Measurements from ENCODE around the gene SMIM35.

Gene SMIM35

DNA sequence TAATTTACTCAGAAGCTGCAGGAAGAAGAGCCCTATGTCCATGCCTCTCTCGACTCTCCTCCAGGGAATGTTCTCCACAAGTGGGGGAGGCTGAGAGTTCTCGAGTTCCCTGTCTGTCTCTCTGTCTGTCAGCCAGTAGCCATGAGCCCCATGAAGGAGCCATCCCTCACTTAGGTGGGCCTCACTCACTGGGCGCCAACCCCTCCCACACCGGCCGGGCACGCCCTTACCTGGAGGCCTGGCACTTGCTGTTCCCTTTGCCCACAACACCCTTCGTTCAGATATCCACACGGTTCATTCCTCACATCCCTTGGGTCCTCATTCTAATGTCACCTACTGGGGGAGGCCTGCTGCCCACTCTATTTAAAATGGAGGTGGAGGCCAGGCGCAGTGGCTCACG is 114.7 kb downstream of the SMIM35 start:
- TF ChIP-seq, protein P1, sequence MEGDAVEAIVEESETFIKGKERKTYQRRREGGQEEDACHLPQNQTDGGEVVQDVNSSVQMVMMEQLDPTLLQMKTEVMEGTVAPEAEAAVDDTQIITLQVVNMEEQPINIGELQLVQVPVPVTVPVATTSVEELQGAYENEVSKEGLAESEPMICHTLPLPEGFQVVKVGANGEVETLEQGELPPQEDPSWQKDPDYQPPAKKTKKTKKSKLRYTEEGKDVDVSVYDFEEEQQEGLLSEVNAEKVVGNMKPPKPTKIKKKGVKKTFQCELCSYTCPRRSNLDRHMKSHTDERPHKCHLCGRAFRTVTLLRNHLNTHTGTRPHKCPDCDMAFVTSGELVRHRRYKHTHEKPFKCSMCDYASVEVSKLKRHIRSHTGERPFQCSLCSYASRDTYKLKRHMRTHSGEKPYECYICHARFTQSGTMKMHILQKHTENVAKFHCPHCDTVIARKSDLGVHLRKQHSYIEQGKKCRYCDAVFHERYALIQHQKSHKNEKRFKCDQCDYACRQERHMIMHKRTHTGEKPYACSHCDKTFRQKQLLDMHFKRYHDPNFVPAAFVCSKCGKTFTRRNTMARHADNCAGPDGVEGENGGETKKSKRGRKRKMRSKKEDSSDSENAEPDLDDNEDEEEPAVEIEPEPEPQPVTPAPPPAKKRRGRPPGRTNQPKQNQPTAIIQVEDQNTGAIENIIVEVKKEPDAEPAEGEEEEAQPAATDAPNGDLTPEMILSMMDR (IDR thresholded peaks at IDR 0.05; ENCODE audit: low read length) = no peak
- TF ChIP-seq EZH2 (IDR thresholded peaks at IDR 0.05; ENCODE audit: borderline replicate concordance, low read length) = no peak
- Histone ChIP-seq H3K9me2 (ENCODE audit: low read depth, low read length) (no peaks in the 10 kb centered on the region), H3K36me3 (ENCODE audit: insufficient read depth, low read length) (no peaks in the 10 kb centered on the region), H3K9ac (ENCODE audit: low read length) (no peak overlapping the region), H3K4me2 (ENCODE audit: low read length) (no peak overlapping the region), H3F3A (ENCODE audit: insufficient read depth, low read length) (no peaks in the 10 kb centered on the region), H3K79me2 (ENCODE audit: insufficient read depth, low read length) (no peaks in the 10 kb centered on the region), H3K27me3 (ENCODE audit: insufficient read depth, low read length) (no peaks in the 10 kb centered on the region), H3K4me3 (ENCODE audit: low read depth, low read length, poor library complexity, severe bottlenecking) (no peak overlapping the region), H3K9me3 (ENCODE audit: low read length) (no peaks in the 10 kb centered on the region), H3K27ac (ENCODE audit: low read depth, low read length, poor library complexity, severe bottlenecking) (no peak overlapping the region), H4K20me1 (ENCODE audit: insufficient read depth, low read length) (no peaks in the 10 kb centered on the region), H2AFZ (ENCODE audit: low read length) (no peak overlapping the region), H3K4me1 (ENCODE audit: insufficient read depth, low read length, severe bottlenecking) (no peaks in the 10 kb centered on the region)

GRCh38 chr11:117970400-117971024 is 116.3 kb downstream of the SMIM35 start:
- Histone ChIP-seq H3K27me3 (ENCODE audit: insufficient read depth, low read length) (no peaks in the 10 kb centered on the region), H2AFZ (ENCODE audit: low read length) (no peak overlapping the region), H3K4me2 (ENCODE audit: low read length) (no peak overlapping the region), H3K9ac (ENCODE audit: low read length) (no peak overlapping the region), H3K4me1 (ENCODE audit: insufficient read depth, low read length, severe bottlenecking) (no peaks in the 10 kb centered on the region), H3K36me3 (ENCODE audit: insufficient read depth, low read length) (no peaks in the 10 kb centered on the region), H3F3A (ENCODE audit: insufficient read depth, low read length) (no peaks in the 10 kb centered on the region), H3K4me3 (ENCODE audit: low read depth, low read length, poor library complexity, severe bottlenecking) (no peak overlapping the region), H3K9me3 (ENCODE audit: low read length) (no peaks in the 10 kb centered on the region), H3K27ac (ENCODE audit: low read depth, low read length, poor library complexity, severe bottlenecking) (no peak overlapping the region), H4K20me1 (ENCODE audit: insufficient read depth, low read length) (no peaks in the 10 kb centered on the region), H3K79me2 (ENCODE audit: insufficient read depth, low read length) (no peaks in the 10 kb centered on the region), H3K9me2 (ENCODE audit: low read depth, low read length) (no peaks in the 10 kb centered on the region)
- TF ChIP-seq, protein P1 (IDR thresholded peaks at IDR 0.05; ENCODE audit: low read length) = no peak
- no peak for TF ChIP-seq EZH2 (IDR thresholded peaks at IDR 0.05; ENCODE audit: borderline replicate concordance, low read length)

DNA sequence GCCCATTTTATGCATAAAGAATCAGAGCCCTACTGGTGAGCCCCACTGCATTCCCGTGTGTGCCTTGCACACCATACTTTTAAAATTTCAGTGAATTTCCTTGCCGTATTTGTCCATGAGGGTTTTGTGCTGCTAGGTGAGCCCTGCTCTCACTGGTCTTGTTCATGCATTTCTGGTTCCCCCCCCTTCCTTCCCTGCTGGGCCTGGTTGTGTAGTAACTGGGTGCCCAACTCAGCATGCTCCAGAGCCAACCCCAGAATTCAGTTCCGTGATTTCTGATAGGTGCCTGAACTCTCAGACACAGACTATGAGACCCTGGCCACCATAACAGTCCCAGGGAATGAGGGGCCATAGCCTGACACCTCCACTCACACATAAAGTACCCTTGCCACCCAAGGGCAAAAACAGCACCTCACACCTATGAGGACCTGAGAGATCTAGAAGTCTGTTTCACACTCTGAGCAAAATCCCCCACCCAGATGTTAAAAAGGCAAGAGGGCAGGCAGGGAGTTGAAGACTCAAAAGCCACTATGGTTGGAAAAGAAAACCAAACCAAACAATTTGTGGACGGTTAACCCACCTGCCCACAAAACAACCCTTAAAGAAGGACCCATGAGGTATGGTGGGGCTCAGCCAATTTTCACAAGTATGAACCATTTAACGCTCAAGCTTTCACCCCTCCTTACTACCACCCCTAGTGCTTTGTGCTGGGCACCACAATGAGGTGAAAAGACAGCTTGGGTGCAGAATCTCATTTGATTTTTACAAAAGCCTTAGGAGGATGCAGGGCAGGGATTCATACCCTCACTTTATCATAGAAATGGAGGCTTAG is 117.4 kb downstream of the SMIM35 start:
- Histone ChIP-seq H3K4me3 (ENCODE audit: low read depth, low read length, poor library complexity, severe bottlenecking) (no peak overlapping the region), H3K36me3 (ENCODE audit: insufficient read depth, low read length) (no peaks in the 10 kb centered on the region), H3K27me3 (ENCODE audit: insufficient read depth, low read length) (no peaks in the 10 kb centered on the region), H2AFZ (ENCODE audit: low read length) (no peak overlapping the region), H3K9ac (ENCODE audit: low read length) (no peak overlapping the region), H3K9me3 (ENCODE audit: low read length) (no peaks in the 10 kb centered on the region), H3K27ac (ENCODE audit: low read depth, low read length, poor library complexity, severe bottlenecking) (no peak overlapping the region), H3K4me1 (ENCODE audit: insufficient read depth, low read length, severe bottlenecking) (no peaks in the 10 kb centered on the region), H4K20me1 (ENCODE audit: insufficient read depth, low read length) (no peaks in the 10 kb centered on the region), H3F3A (ENCODE audit: insufficient read depth, low read length) (no peaks in the 10 kb centered on the region), H3K79me2 (ENCODE audit: insufficient read depth, low read length) (no peaks in the 10 kb centered on the region), H3K4me2 (ENCODE audit: low read length) (no peak overlapping the region), H3K9me2 (ENCODE audit: low read depth, low read length) (no peaks in the 10 kb centered on the region)
- TF ChIP-seq, protein P1 (IDR thresholded peaks at IDR 0.05; ENCODE audit: low read length) = no peak
- TF ChIP-seq EZH2 (IDR thresholded peaks at IDR 0.05; ENCODE audit: borderline replicate concordance, low read length) = no peak
